KMS-11 (cell line): ENCODE data around the gene SSH3.

ENCODE experiments used
- H2AFZ ChIP-seq: fragments of 200-600 bp; sonication (generic); 2 replicates; pipeline ENCODE4 v1.6.1; 2016; ENCODE audit warnings: antibody characterized with exemption, mixed run types, low read depth
- H3K27ac ChIP-seq: fragments of 200-600 bp; sonication (generic); 2 replicates; pipeline ENCODE4 v1.6.1; 2016; ENCODE audit warnings: mild to moderate bottlenecking, mixed run types
- H3K27me3 ChIP-seq: fragments of 200-600 bp; sonication (generic); 2 replicates; pipeline ENCODE4 v1.6.1; 2017; ENCODE audit warnings: mild to moderate bottlenecking, low read depth, mixed run types, moderate library complexity; ENCODE audit not compliant: insufficient read depth
- H3K36me3 ChIP-seq: fragments of 200-600 bp; sonication (generic); 2 replicates; pipeline ENCODE4 v1.6.1; 2017; ENCODE audit warnings: mild to moderate bottlenecking, mixed run types; ENCODE audit not compliant: insufficient read depth
- H3K4me1 ChIP-seq: fragments of 200-600 bp; sonication (generic); 2 replicates; pipeline ENCODE4 v1.6.1; 2016; ENCODE audit warnings: mild to moderate bottlenecking, low read depth, mixed run types; ENCODE audit not compliant: poor library complexity, severe bottlenecking
- H3K4me2 ChIP-seq: fragments of 200-600 bp; sonication (generic); 2 replicates; pipeline ENCODE4 v1.7.0; 2016; ENCODE audit warnings: mild to moderate bottlenecking, mixed run types
- H3K4me3 ChIP-seq: fragments of 200-600 bp; sonication (generic); IDR thresholded peaks from 2 replicates; pipeline ENCODE4 v1.6.1; 2017; ENCODE audit warnings: low read depth, low read length, mixed read lengths; ENCODE audit not compliant: insufficient read depth
- H3K79me2 ChIP-seq: fragments of 200-600 bp; sonication (generic); 2 replicates; pipeline ENCODE4 v1.6.1; 2016; ENCODE audit warnings: low read depth, mixed run types; ENCODE audit not compliant: insufficient read depth
- H3K9ac ChIP-seq: fragments of 200-600 bp; sonication (generic); 2 replicates; pipeline ENCODE4 v1.6.1; 2016; ENCODE audit warnings: mild to moderate bottlenecking, mixed run types
- H4K20me1 ChIP-seq: fragments of 200-600 bp; sonication (generic); 2 replicates; pipeline ENCODE4 v1.6.1; 2016; ENCODE audit warnings: mild to moderate bottlenecking, mixed run types; ENCODE audit not compliant: insufficient read depth
- CTCF ChIP-seq: fragments of 200-600 bp; sonication (generic); conservative IDR thresholded peaks from 2 replicates; pipeline ENCODE4 v1.6.1; 2017; ENCODE audit warnings: low read depth, mild to moderate bottlenecking, antibody characterized with exemption, low read length, moderate library complexity, mixed read lengths

The SSH3 gene

DNA sequence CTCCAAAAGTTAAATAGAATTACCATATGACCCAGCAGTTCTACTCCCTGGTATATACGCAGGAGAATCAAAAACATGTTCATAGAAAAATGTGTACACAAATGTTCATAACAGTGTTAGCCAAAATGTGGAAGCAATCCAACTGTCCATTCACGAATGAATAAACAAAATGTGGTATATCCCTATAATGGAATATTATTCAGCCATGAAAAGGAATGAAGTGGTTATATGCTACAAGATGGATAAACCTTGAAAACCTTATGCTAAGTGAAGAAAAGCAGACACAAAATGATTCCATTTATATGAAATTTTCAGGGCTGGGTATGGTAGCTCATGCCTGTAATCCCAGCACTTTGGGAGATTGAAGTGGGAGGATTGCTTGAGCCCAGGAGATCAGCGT, 33.9 kb downstream of the SSH3 start:
- no peaks in the 10 kb centered on the region for H3K27me3 ChIP-seq
- no peaks in the 10 kb centered on the region for H4K20me1 ChIP-seq
- no peak for TF ChIP-seq CTCF
- H3K27ac ChIP-seq: no peak overlapping the region
- H2AFZ ChIP-seq: no peak overlapping the region
- no peak overlapping the region for H3K4me3 ChIP-seq
- no peaks in the 10 kb centered on the region for H3K36me3 ChIP-seq
- H3K4me1 ChIP-seq: no peaks in the 10 kb centered on the region
- no peaks in the 10 kb centered on the region for H3K79me2 ChIP-seq
- no peak overlapping the region for H3K4me2 ChIP-seq
- no peak overlapping the region for H3K9ac ChIP-seq

DNA sequence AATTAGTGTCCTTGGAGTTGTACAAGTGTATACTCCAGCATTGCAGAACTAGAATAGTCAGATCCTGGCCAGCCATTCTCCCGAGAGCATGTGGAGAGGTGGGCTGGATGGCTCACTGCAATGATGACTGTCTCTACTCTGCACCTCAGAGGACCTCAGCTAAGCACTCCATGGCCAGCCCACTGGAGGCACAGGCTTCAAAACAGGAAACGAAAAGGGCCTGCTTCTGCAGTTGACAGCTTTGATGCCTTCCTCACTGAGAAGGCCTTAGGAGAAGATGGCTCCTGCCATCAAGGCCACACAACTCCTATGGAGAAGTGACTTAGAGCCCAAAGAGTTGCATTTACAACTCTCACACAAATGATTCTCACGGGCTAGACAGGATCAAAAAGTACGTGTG, 40.9 kb downstream of the SSH3 start:
- Histone ChIP-seq H3K36me3 (no peaks in the 10 kb centered on the region), H3K9ac (no peak overlapping the region), H3K27ac (no peak overlapping the region), H3K4me1 (no peaks in the 10 kb centered on the region), H2AFZ (no peak overlapping the region), H3K4me3 (no peak overlapping the region), H3K79me2 (no peaks in the 10 kb centered on the region), H3K27me3 (no peaks in the 10 kb centered on the region), H4K20me1 (no peaks in the 10 kb centered on the region), H3K4me2 (no peak overlapping the region)
- no peak for TF ChIP-seq CTCF

- no peaks in the 10 kb centered on the region for H3K79me2 ChIP-seq
- TF ChIP-seq CTCF: no peak
- no peaks in the 10 kb centered on the region for H3K4me1 ChIP-seq
- H3K27ac ChIP-seq: no peak overlapping the region
- H3K4me3 ChIP-seq: no peak overlapping the region
- no peaks in the 10 kb centered on the region for H4K20me1 ChIP-seq
- no peaks in the 10 kb centered on the region for H3K27me3 ChIP-seq
- no peak overlapping the region for H2AFZ ChIP-seq
- no peaks in the 10 kb centered on the region for H3K36me3 ChIP-seq
- H3K9ac ChIP-seq: no peak overlapping the region
- H3K4me2 ChIP-seq: no peak overlapping the region
These were observed 42.1 kb downstream of the SSH3 start for GRCh38 chr11:67345247-67345919.

DNA sequence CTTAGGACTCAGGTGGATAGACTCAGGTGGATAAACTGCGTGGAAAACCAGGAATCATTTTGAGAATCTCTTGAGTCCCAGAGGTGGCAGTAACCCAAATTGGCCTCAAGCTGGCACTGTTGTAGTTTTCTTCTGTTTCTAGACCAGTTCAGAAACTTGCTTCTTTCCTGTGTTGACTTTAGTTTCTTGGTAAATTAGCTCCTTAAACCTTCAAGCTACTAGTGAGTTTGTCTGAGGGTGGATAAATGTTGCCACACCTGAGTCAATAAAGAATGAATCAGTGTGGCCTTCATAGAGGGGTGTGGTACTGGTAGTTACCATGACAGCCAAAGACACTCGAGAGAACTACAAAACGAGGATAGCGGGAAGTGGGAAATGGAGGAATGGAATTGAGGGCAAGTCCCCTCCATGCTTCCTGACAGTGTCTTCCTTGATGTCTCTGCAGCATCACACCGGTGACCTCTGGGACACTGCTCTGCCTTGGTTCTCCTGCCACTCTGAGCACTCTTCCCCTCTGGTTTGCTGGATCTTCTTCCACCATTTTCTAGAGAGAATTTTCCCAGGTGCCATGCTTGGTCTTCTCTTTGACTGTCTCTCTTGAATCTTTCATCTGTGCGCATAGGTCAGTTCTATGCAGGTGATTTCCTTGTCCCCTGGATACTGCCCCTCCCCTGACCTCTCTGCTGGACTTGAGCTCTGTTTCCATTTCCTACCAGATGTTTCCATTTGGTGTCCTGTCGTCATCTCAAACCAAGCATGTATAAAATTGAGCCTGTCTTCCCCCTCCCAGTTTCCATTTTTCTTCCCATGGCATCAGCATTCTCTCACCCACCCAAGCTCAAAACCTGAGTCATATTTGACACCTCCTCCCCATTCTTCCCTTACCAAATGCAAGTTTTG, 42.8 kb downstream of the SSH3 start:
- peak; percentile 75 for TF ChIP-seq CTCF
- Histone ChIP-seq H3K4me1 (peaks cover 3% of the 10 kb centered on the region), H3K9ac (no peak overlapping the region), H3K36me3 (no peaks in the 10 kb centered on the region), H3K79me2 (no peaks in the 10 kb centered on the region), H2AFZ (no peak overlapping the region), H3K27ac (no peak overlapping the region), H3K4me2 (no peak overlapping the region), H3K4me3 (no peak overlapping the region), H3K27me3 (no peaks in the 10 kb centered on the region), H4K20me1 (no peaks in the 10 kb centered on the region)
